ENCODE measurements around the gene APLNR.
"Not testable (repeated sequence)": the region's sequence is repeated elsewhere in the genome, so short reads cannot be mapped to it uniquely, and the experiment has no call there.

APLNR gene

DNA sequence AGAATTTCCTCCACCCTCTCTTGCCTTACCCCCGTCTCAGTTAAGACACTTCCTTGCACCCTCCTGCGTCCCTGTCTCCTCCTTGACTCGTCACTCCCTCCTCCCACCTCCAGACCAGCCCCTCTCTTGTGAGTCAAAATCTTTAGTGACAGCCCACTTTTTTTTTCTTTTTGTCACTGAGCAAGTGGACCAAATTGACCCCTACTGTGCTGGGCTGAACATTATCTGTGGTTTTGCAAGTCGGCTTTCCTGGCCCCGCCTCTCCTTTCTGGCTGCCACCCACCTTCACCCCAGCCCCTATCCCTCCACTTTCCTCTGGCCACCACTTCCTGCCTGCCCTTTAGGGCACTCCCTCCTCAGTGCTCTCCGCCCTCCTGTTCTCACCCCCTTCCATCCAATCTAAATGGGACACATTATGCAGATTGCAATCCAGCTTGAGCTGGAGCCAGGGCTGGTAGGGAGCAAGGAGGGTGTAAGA, at the start of gene APLNR:
Gene APLNR (minus strand): TSS at position 47 of the 478 bp plus-strand sequence. CDS start 246 bp downstream, outside the sequence.
- no peak within 1 kb of the TSS for H3K4me3 ChIP-seq (ENCODE audit: control insufficient read depth, low read depth, low read length)
- no peak for DNase-seq (ENCODE audit: low read depth)
- TF ChIP-seq, protein P1, sequence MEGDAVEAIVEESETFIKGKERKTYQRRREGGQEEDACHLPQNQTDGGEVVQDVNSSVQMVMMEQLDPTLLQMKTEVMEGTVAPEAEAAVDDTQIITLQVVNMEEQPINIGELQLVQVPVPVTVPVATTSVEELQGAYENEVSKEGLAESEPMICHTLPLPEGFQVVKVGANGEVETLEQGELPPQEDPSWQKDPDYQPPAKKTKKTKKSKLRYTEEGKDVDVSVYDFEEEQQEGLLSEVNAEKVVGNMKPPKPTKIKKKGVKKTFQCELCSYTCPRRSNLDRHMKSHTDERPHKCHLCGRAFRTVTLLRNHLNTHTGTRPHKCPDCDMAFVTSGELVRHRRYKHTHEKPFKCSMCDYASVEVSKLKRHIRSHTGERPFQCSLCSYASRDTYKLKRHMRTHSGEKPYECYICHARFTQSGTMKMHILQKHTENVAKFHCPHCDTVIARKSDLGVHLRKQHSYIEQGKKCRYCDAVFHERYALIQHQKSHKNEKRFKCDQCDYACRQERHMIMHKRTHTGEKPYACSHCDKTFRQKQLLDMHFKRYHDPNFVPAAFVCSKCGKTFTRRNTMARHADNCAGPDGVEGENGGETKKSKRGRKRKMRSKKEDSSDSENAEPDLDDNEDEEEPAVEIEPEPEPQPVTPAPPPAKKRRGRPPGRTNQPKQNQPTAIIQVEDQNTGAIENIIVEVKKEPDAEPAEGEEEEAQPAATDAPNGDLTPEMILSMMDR (IDR thresholded peaks at IDR 0.05; ENCODE audit: control insufficient read depth, insufficient read depth, low read depth, low read length, missing control alignments), result no peak

DNA sequence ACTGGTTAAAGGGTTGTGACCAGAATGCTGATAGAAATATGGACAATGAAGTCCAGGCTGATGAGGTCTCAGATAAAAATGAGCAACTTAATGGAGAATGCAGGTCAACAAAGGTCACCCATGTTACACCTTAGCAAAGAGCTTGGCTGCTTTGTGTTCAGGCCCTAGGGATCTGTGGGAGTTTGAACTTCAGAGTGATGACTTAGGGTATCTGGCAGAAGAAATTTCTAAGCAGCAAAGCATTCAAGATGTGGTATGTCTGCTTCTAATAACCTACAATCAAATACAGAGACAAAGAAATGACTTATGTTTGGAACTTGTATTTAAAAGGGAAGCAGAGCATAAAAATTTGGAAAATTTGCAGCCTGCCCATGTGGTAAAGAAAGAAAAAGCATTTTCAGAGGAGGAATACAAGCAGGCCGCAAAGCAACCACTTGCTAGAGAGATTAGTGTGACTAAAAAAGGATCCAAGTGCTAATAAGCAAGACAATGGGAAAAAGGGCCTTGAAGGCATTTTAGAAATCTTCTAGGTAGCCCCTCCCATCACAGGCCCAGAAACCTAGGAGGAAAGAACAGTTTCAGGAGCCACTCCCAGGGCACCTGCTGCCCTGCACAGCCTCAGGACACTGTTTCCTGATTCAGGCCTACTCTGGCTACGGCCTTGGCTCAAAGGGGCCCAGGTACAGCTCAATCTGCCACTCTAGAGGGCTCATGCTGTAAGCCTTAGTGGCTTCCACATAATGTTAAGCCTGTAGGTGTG, 46.4 kb upstream of the APLNR start:
- DNase-seq (ENCODE audit: low read depth), result no peak
- H3K4me3 ChIP-seq (ENCODE audit: control insufficient read depth, low read depth, low read length), result no peak overlapping the region
- TF ChIP-seq, protein P1 (IDR thresholded peaks at IDR 0.05; ENCODE audit: control insufficient read depth, insufficient read depth, low read depth, low read length, missing control alignments), result no peak

DNA sequence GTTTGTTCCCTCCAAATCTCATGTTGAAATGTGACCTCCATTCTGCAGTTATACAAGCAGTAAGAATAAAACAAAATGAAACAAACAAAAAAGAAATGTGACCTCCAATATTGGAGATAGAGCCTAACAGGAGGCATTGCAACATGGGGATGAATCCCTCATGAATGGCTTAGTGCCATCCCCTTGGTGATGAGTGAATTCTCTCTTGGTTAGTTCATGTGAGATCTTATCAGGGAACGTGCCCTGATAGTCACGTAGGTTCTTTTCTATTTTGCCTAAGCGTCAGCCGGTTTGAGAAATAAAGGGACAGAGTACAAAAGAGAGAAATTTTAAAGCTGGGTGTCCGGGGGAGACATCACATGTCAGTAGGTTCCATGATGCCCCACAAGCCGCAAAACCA, 44.5 kb upstream of the APLNR start:
- not testable (repeated sequence) for H3K4me3 ChIP-seq (ENCODE audit: control insufficient read depth, low read depth, low read length); DNase-seq (ENCODE audit: low read depth)

DNA sequence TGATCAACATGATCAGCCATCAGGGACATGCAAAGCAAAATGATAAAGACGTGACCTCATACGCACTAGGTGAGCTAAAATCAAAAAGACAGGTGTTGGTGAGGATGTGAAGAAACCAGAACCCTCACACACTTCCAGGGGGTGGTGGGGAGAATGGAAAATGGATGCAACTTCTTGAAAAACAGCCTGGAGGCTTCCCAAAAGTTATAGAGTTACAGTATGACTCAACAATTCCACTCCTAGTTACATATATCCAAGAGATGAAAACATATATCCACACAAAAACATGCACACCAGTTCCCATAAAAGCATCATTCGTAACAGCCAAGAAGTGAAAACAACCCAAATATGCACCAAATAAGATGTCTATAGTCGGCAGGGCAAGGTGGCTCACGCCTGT, 42.1 kb upstream of the APLNR start:
- DNase-seq (ENCODE audit: low read depth), result no peak
- TF ChIP-seq, protein P1 (IDR thresholded peaks at IDR 0.05; ENCODE audit: control insufficient read depth, insufficient read depth, low read depth, low read length, missing control alignments), result no peak

GRCh38 chr11:57278721-57279095, 41.7 kb upstream of the APLNR start:
- DNase-seq (ENCODE audit: low read depth), result no peak
- TF ChIP-seq, protein P1 (IDR thresholded peaks at IDR 0.05; ENCODE audit: control insufficient read depth, insufficient read depth, low read depth, low read length, missing control alignments), result no peak
- H3K4me3 ChIP-seq (ENCODE audit: control insufficient read depth, low read depth, low read length), result no peak overlapping the region

More for the DNA sequence above, 42.1 kb upstream of the APLNR start:
- no peak overlapping the region for H3K4me3 ChIP-seq (ENCODE audit: control insufficient read depth, low read depth, low read length)

- H3K4me3 ChIP-seq (ENCODE audit: control insufficient read depth, low read depth, low read length), result no peak overlapping the region
- TF ChIP-seq, protein P1 (IDR thresholded peaks at IDR 0.05; ENCODE audit: control insufficient read depth, insufficient read depth, low read depth, low read length, missing control alignments), result peak; percentile 87
- DNase-seq (ENCODE audit: low read depth), result peak; percentile 66
Observed at GRCh38 chr11:57277845-57278720, 41.0 kb upstream of the APLNR start.

All from AG09309 (cell line).